HG02973 (cell line): Measurements from ENCODE around the gene INPP4A.

Experiments
- ATAC-seq: cut with Tn5 transposase; IDR thresholded peaks from one replicate; pipeline ENCODE4 v1.9.1; 2021; ENCODE audit warnings: moderate library complexity; ENCODE audit not compliant: unreplicated experiment

Gene INPP4A

GRCh38 chr2:98509542-98510321, 65.1 kb downstream of the INPP4A start:
- ATAC-seq: no peak

GRCh38 chr2:98510322-98510662, 65.6 kb downstream of the INPP4A start:
- ATAC-seq: no peak

- no peak for ATAC-seq
These were observed 67.3 kb downstream of the INPP4A start for GRCh38 chr2:98511981-98512380.

- no peak for ATAC-seq
These were observed 68.0 kb downstream of the INPP4A start for GRCh38 chr2:98512699-98513098.

- no peak for ATAC-seq
These were observed 69.5 kb downstream of the INPP4A start for GRCh38 chr2:98514096-98514639.

- ATAC-seq: no peak
These were observed 70.2 kb downstream of the INPP4A start for GRCh38 chr2:98514879-98515249.

GRCh38 chr2:98515250-98515991, 70.8 kb downstream of the INPP4A start:
- no peak for ATAC-seq

- no peak for ATAC-seq
These were observed 71.9 kb downstream of the INPP4A start for GRCh38 chr2:98516571-98516970.

GRCh38 chr2:98517636-98518035, 73.0 kb downstream of the INPP4A start:
- ATAC-seq: no peak

- ATAC-seq: no peak
These were observed 73.4 kb downstream of the INPP4A start for GRCh38 chr2:98518101-98518500.

- no peak for ATAC-seq
These were observed 74.5 kb downstream of the INPP4A start for GRCh38 chr2:98519156-98519555.

GRCh38 chr2:98519851-98520250, 75.2 kb downstream of the INPP4A start:
- ATAC-seq: no peak

GRCh38 chr2:98520806-98521205, 76.1 kb downstream of the INPP4A start:
- ATAC-seq: no peak

- no peak for ATAC-seq
These were observed 76.6 kb downstream of the INPP4A start for GRCh38 chr2:98521266-98521665.

GRCh38 chr2:98522854-98523253, 78.2 kb downstream of the INPP4A start:
- ATAC-seq: no peak

- no peak for ATAC-seq
These were observed 79.5 kb downstream of the INPP4A start for GRCh38 chr2:98524168-98524567.

- ATAC-seq: no peak
These were observed 83.7 kb downstream of the INPP4A start for GRCh38 chr2:98528349-98528748.

GRCh38 chr2:98530114-98530513, 85.5 kb downstream of the INPP4A start:
- ATAC-seq: no peak

- ATAC-seq: no peak
These were observed 88.1 kb downstream of the INPP4A start for GRCh38 chr2:98532756-98533155.

GRCh38 chr2:98533547-98533946, 88.9 kb downstream of the INPP4A start:
- no peak for ATAC-seq

- ATAC-seq: no peak
These were observed 90.1 kb downstream of the INPP4A start for GRCh38 chr2:98534761-98535160.

- no peak for ATAC-seq
These were observed 91.5 kb downstream of the INPP4A start for GRCh38 chr2:98535971-98536677.
